Measurements from ENCODE around the gene ATAD3B. TPM values are rescaled to one million over a fixed set of nuclear protein-coding genes. Genes with fewer than 3 reads are reported as not detected.
A peak's percentile ranks its signal among the peaks of the same experiment; 100 is the strongest.

The ATAD3B gene
- total and polyA plus RNA-seq, 10 of the 15 experiments (the other 5 are each of a cell fraction or from before 2014, with no cell fraction given), result 0.03 to 38.8 (median 23.8) TPM

DNA sequence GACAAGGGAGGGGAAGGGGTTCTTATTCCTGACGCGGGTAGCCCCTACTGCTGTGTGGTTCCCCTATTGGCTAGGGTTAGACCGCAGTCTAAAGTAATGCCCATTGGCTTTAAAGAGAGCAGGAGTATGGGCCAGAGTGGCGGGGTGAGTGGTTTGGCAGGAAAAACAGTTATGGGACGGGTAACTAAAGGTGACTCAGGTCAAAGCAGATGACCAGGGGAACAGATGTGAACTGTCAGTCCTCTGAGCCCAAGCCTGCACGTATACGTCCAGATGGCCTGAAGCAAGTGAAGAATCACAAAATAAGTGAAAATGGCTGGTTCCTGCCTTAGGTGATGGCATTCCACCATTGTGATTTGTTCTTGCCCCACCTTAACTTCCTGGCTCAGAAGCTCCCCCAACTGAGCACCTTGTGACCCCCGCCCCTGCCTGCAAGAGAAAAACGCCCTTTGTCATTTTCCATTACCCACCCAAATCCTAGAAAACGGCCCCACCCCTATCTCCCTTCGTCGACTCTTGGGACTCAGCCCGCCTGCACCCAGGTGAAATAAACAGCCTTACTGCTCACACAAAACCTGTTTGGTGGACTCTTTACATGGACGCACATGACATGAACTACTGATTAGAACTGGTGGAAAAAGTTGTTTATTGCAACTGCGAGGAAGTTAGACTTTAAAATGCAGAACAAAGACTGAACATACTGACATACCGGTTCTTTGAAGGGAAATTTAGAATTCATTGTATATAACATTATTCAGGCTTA is 758 bp upstream of the ATAD3B start:
- peak overlapping the region; percentile 88 for H2AFZ ChIP-seq (ENCODE audit: control insufficient read depth, low read depth, low read length)
- TSS peak; percentile 97 for BruUV-seq (replicated peaks)

More for the DNA sequence above, 758 bp upstream of the ATAD3B start:
- WGBS (ENCODE audit: insufficient coverage, insufficient replicate concordance, low lambda C conversion rate, missing lambda C conversion rate), result 22% methylated on average over 16 of the region's 16 CpGs
- CTCF ChIA-PET, result interaction anchor here (0.7 kb wide), 1 partner anchor 35 kb away, joined by 5 read pairs; no protein-coding TSS in a partner anchor
- intact Hi-C loops (cut with micrococcal nuclease; ENCODE audit: unreplicated experiment), result no loop called here
- no peak for DNase-seq (ENCODE audit: low read depth, low spot score)
- Histone ChIP-seq H3K4me3 (peak overlapping the region; percentile 80), H4K20me1 (ENCODE audit: control insufficient read depth, insufficient read depth) (no peaks in the 10 kb centered on the region), H3K4me2 (ENCODE audit: control insufficient read depth, insufficient read depth) (peak overlapping the region; percentile 94), H3K27me3 (replicated peaks in 1 of 2; ENCODE audit: control insufficient read depth in 2 of 2, insufficient read depth in 2 of 2, low read length in 1 of 2) (no peaks in the 10 kb centered on the region), H3K36me3 (ENCODE audit: control insufficient read depth in 2 of 2, insufficient read depth in 2 of 2, low read length in 1 of 2) (no peaks in the 10 kb centered on the region), H3K9ac (ENCODE audit: control insufficient read depth, insufficient read depth, low read length) (peak overlapping the region; percentile 87), H3K9me3 (replicated peaks; ENCODE audit: control insufficient read depth, insufficient read depth, low read length) (no peaks in the 10 kb centered on the region), H3K79me2 (ENCODE audit: control insufficient read depth, insufficient read depth, low read length) (peaks cover 30% of the 10 kb centered on the region), H3K27ac (ENCODE audit: control insufficient read depth, insufficient read depth) (peak overlapping the region; percentile 74), H3K4me1 (ENCODE audit: control insufficient read depth, insufficient read depth, low read length) (peaks cover 5% of the 10 kb centered on the region; the same call in 1 of the 2 replicates)
- FAIRE-seq, result peak; percentile 64
- POLR2A ChIA-PET, result interaction anchor here (0.6 kb wide), 1 partner anchor 95 kb away, joined by 3 read pairs; no protein-coding TSS in a partner anchor
- ATAC-seq, result peak; percentile 9
- in situ Hi-C loops (cut with MboI), result no loop called here
- RAD21 ChIA-PET (ENCODE audit: unreplicated experiment), result no interaction called here
- SMC1A ChIA-PET (ENCODE audit: uncharacterized antibody, unreplicated experiment), result no interaction called here
- TF ChIP-seq TAF1 (IDR thresholded peaks at IDR 0.05; ENCODE audit: borderline replicate concordance, low read depth, low read length) (no peak), BCLAF1 (IDR thresholded peaks at IDR 0.05) (no peak), STAT3 (IDR thresholded peaks at IDR 0.05; ENCODE audit: low read depth, low read length) (no peak), HCFC1 (IDR thresholded peaks at IDR 0.05; ENCODE audit: low read length) (no peak), WRNIP1 (IDR thresholded peaks at IDR 0.05; ENCODE audit: borderline replicate concordance, low read depth, low read length) (no peak), HDGF (IDR thresholded peaks at IDR 0.05) (no peak), YY1 (IDR thresholded peaks at IDR 0.05; ENCODE audit: low read depth, low read length) (no peak), TCF12 (IDR thresholded peaks at IDR 0.05; ENCODE audit: low read depth, low read length) (no peak), ESRRA (IDR thresholded peaks at IDR 0.05; ENCODE audit: low read length) (no peak), TCF3 (IDR thresholded peaks at IDR 0.05; ENCODE audit: borderline replicate concordance, insufficient read depth, low read depth, low read length) (no peak)
- TF ChIP-seq, protein P1, sequence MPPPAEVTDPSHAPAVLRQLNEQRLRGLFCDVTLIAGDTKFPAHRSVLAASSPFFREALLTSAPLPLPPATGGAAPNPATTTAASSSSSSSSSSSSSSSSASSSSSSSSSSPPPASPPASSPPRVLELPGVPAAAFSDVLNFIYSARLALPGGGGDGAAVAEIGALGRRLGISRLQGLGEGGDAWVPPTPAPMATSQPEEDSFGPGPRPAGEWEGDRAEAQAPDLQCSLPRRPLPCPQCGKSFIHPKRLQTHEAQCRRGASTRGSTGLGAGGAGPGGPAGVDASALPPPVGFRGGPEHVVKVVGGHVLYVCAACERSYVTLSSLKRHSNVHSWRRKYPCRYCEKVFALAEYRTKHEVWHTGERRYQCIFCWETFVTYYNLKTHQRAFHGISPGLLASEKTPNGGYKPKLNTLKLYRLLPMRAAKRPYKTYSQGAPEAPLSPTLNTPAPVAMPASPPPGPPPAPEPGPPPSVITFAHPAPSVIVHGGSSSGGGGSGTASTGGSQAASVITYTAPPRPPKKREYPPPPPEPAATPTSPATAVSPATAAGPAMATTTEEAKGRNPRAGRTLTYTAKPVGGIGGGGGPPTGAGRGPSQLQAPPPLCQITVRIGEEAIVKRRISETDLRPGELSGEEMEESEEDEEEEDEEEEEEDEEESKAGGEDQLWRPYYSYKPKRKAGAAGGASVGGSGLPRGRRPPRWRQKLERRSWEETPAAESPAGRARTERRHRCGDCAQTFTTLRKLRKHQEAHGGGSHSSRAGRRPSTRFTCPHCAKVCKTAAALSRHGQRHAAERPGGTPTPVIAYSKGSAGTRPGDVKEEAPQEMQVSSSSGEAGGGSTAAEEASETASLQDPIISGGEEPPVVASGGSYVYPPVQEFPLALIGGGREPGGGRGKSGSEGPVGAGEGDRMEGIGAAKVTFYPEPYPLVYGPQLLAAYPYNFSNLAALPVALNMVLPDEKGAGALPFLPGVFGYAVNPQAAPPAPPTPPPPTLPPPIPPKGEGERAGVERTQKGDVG (CRISPR knock-in tag; IDR thresholded peaks at IDR 0.05), result no peak
- TF ChIP-seq, protein P2, sequence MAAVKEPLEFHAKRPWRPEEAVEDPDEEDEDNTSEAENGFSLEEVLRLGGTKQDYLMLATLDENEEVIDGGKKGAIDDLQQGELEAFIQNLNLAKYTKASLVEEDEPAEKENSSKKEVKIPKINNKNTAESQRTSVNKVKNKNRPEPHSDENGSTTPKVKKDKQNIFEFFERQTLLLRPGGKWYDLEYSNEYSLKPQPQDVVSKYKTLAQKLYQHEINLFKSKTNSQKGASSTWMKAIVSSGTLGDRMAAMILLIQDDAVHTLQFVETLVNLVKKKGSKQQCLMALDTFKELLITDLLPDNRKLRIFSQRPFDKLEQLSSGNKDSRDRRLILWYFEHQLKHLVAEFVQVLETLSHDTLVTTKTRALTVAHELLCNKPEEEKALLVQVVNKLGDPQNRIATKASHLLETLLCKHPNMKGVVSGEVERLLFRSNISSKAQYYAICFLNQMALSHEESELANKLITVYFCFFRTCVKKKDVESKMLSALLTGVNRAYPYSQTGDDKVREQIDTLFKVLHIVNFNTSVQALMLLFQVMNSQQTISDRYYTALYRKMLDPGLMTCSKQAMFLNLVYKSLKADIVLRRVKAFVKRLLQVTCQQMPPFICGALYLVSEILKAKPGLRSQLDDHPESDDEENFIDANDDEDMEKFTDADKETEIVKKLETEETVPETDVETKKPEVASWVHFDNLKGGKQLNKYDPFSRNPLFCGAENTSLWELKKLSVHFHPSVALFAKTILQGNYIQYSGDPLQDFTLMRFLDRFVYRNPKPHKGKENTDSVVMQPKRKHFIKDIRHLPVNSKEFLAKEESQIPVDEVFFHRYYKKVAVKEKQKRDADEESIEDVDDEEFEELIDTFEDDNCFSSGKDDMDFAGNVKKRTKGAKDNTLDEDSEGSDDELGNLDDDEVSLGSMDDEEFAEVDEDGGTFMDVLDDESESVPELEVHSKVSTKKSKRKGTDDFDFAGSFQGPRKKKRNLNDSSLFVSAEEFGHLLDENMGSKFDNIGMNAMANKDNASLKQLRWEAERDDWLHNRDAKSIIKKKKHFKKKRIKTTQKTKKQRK (IDR thresholded peaks at IDR 0.05; ENCODE audit: low read depth, low read length), result no peak
